ENCODE results near the gene REC114.
"Not testable (repeated sequence)": the region's sequence is repeated elsewhere in the genome, so short reads cannot be mapped to it uniquely, and the experiment has no call there.

The REC114 gene

GRCh38 chr15:73538123-73538522, 95.2 kb downstream of the REC114 start:
- no peak for DNase-seq

- DNase-seq, result no peak
Measured at GRCh38 chr15:73538563-73539211, 95.7 kb downstream of the REC114 start.

- DNase-seq, result no peak
Measured at GRCh38 chr15:73539212-73540128, 96.5 kb downstream of the REC114 start.

GRCh38 chr15:73540161-73540560, 97.2 kb downstream of the REC114 start:
- DNase-seq, result no peak

GRCh38 chr15:73541479-73541878, 98.5 kb downstream of the REC114 start:
- DNase-seq, result no peak

- not testable (repeated sequence) for DNase-seq
Measured at GRCh38 chr15:73548925-73549324, 106.0 kb downstream of the REC114 start.

GRCh38 chr15:73550190-73550589, 107.2 kb downstream of the REC114 start:
- DNase-seq, result no peak

- no peak for DNase-seq
Measured at GRCh38 chr15:73555080-73555479, 112.1 kb downstream of the REC114 start.

- no peak for DNase-seq
Measured at GRCh38 chr15:73558529-73558928, 115.6 kb downstream of the REC114 start.

- no peak for DNase-seq
Measured at GRCh38 chr15:73560501-73561117, 117.6 kb downstream of the REC114 start.

GRCh38 chr15:73564255-73564654, 121.3 kb downstream of the REC114 start:
- no peak for DNase-seq

- DNase-seq, result no peak
Measured at GRCh38 chr15:73567020-73567419, 124.1 kb downstream of the REC114 start.

GRCh38 chr15:73568564-73569280, 125.8 kb downstream of the REC114 start:
- DNase-seq, result no peak

GRCh38 chr15:73569361-73569760, 126.4 kb downstream of the REC114 start:
- no peak for DNase-seq

GRCh38 chr15:73570355-73571032, 127.5 kb downstream of the REC114 start:
- no peak for DNase-seq

- DNase-seq, result no peak
Measured at GRCh38 chr15:73571346-73571745, 128.4 kb downstream of the REC114 start.

- DNase-seq, result no peak
Measured at GRCh38 chr15:73572296-73572695, 129.3 kb downstream of the REC114 start.

GRCh38 chr15:73573037-73573436, 130.1 kb downstream of the REC114 start:
- DNase-seq, result no peak

- DNase-seq, result no peak
Measured at GRCh38 chr15:73573572-73573971, 130.6 kb downstream of the REC114 start.

GRCh38 chr15:73575636-73576247, 132.8 kb downstream of the REC114 start:
- DNase-seq, result no peak

- not testable (repeated sequence) for DNase-seq
Measured at GRCh38 chr15:73577593-73577992, 134.6 kb downstream of the REC114 start.

- DNase-seq, result no peak
Measured at GRCh38 chr15:73578026-73578425, 135.1 kb downstream of the REC114 start.

All from T1000 (cell line).